A673 (cell line): Measurements from ENCODE around the gene FEN1. TPM values are rescaled to one million over a fixed set of nuclear protein-coding genes. Genes with fewer than 3 reads are reported as not detected.
A peak's percentile ranks its signal among the peaks of the same experiment; 100 is the strongest.

Experiments
- BruUV-seq: library from RNA; stranded (reverse); fragments of 400-500 nt; replicated peaks from 2 replicates; lab custom pipeline; 2021; lab: Mats Ljungman, UMichigan
- CTCF ChIA-PET: fragments of 300-600 bp; sonication (Branson Sonifier 250); formaldehyde crosslinking; loops from one replicate; lab custom pipeline; 2022; ENCODE audit warnings: antibody characterized with exemption; lab: Charles Lee
- POLR2A ChIA-PET: fragments of 300-600 bp; sonication (Branson Sonifier 250); formaldehyde crosslinking; loops from one replicate; lab custom pipeline; 2022; ENCODE audit warnings: antibody characterized with exemption; ENCODE audit not compliant: low non-redundant PET; lab: Charles Lee
- DNase-seq: peaks from one replicate; pipeline ENCODE4 v3.0.0-alpha.2; 2015; ENCODE audit warnings: low spot score
- H3K27ac ChIP-seq: fragments of 200-600 bp; sonication (generic); 2 replicates; pipeline ENCODE4 v1.5.1; 2016; ENCODE audit warnings: mixed run types, low read depth, mild to moderate bottlenecking, mixed read lengths, antibody characterized with exemption, low read length; ENCODE audit not compliant: poor library complexity, severe bottlenecking
- H3K27me3 ChIP-seq: fragments of 200-600 bp; sonication (generic); replicated peaks from 2 replicates; pipeline ENCODE4 v1.6.1; 2017; ENCODE audit warnings: mixed run types, low read depth, mild to moderate bottlenecking, mixed read lengths, antibody characterized with exemption, low read length; ENCODE audit not compliant: insufficient read depth, poor library complexity
- H3K36me3 ChIP-seq: fragments of 200-600 bp; sonication (generic); 2 replicates; pipeline ENCODE4 v1.6.1; 2016; ENCODE audit warnings: mixed run types, mild to moderate bottlenecking, mixed read lengths, antibody characterized with exemption, low read length; ENCODE audit not compliant: insufficient read depth, poor library complexity, severe bottlenecking
- H3K4me1 ChIP-seq: fragments of 200-600 bp; sonication (generic); 2 replicates; pipeline ENCODE4 v1.6.1; 2017; ENCODE audit warnings: mixed run types, mild to moderate bottlenecking, mixed read lengths, antibody characterized with exemption, low read length; ENCODE audit not compliant: insufficient read depth, poor library complexity, severe bottlenecking
- H3K4me3 ChIP-seq: fragments of 200-600 bp; sonication (generic); 2 replicates; pipeline ENCODE4 v1.5.1; 2016; ENCODE audit warnings: low read depth, mixed run types, mild to moderate bottlenecking, mixed read lengths, low read length; ENCODE audit not compliant: poor library complexity, severe bottlenecking
- H3K9me3 ChIP-seq: fragments of 200-600 bp; sonication (generic); 2 replicates; pipeline ENCODE4 v1.6.1; 2016; ENCODE audit warnings: mixed run types, low read depth, mild to moderate bottlenecking, mixed read lengths, antibody characterized with exemption, low read length; ENCODE audit not compliant: poor library complexity, severe bottlenecking
- EZH2 ChIP-seq: fragments of 200-600 bp; sonication (generic); IDR thresholded peaks from 2 replicates; pipeline ENCODE4 v1.6.1; 2017; ENCODE audit warnings: borderline replicate concordance, low read depth, mild to moderate bottlenecking, mixed read lengths, antibody characterized with exemption, low read length; ENCODE audit not compliant: poor library complexity, severe bottlenecking
- intact Hi-C: fragments of 100-400 bp; cut with micrococcal nuclease; formaldehyde crosslinking; loops from one replicate; pipeline ENCODE4 v1.10.0; 2022; ENCODE audit not compliant: unreplicated experiment
- total RNA-seq: library from RNA; stranded (reverse); gene quantifications from 2 replicates; pipeline ENCODE4 v1.2.3, GENCODE V29; 2021
- TF ChIP-seq, protein P1 (sequence below): fragments of 300-800, 200-600 bp; sonication (generic); conservative IDR thresholded peaks from 2 replicates; pipeline ENCODE4 v1.5.1; 2017; ENCODE audit warnings: low read depth, mild to moderate bottlenecking, antibody characterized with exemption, low read length, moderate library complexity, mixed read lengths

Gene FEN1
- total RNA-seq, 1 experiment from 2014 or later, result 152 TPM

DNA sequence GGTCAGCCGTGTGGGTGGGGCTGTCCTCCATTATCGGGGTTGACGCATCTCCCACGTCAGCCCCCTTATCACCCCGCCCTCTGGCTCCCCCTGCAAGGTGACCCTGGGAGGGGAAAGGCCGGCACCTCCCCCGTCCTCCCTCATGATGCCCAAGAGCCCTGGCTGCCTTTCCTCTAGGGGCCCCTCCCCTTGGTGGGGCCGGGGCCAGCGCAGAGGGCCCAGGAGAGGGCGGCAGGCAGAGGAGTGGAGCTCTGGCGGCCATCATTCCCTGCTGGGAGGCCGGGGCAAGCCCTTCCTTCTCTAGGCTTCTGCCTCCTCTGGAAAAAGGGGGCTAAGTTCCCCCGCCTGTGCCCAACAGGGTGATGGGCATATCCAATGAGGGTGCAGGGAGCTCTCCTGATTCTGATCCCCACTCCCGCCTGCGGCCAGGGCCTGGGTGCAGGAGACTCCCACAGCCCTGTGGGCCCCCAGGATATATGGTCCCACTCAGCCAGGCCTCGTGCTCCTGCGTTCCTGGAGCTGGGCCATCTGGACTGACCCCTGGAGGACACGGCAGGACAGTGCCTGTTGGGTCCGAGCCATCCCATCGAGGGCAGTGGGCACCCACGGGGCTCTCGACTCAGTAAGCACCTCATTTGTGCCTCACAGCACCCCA, 28.0 kb upstream of the FEN1 start:
- H3K4me1 ChIP-seq, result peaks cover 14% of the 10 kb centered on the region
- no peak for TF ChIP-seq EZH2
- intact Hi-C loops, result no loop called here
- no peak overlapping the region for H3K4me3 ChIP-seq
- DNase-seq, result no peak
- H3K9me3 ChIP-seq, result no peaks in the 10 kb centered on the region
- ChIA-PET CTCF (no interaction called here), POLR2A (no interaction called here)
- no peaks in the 10 kb centered on the region for H3K27me3 ChIP-seq
- H3K36me3 ChIP-seq, result no peaks in the 10 kb centered on the region
- peak overlapping the region; percentile 40 for H3K27ac ChIP-seq
- BruUV-seq, result no TSS peak

DNA sequence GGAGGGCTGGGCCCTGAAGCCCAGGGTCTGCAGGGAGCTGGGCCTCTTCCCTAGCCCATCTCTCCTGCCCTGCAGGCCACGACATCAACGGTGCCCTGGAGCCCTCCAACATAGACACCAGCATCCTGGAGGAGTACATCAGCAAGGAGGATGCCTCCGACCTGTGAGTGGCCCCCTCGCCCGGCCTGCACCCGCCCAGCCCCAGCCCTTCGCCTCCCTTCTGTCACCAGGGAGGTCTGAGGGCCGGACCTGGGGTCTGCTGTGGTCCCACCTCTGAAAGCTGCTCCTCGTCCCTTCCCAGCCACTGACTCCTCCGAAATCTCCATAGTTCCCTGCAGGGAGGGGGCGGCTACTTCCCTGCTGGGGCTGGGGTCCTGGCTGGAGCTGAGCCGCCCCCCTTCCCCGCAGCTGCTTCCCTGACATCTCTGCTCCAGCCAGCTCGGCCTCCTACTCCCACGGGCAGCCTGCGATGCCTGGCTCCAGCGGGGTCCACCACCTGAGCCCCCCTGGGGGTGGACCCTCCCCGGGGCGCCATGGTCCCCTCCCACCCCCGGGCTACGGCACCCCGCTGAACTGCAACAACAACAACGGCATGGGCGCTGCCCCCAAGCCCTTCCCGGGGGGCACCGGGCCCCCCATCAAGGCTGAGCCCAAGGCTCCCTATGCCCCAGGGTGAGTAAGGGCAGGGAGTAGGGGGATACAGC, 27.0 kb upstream of the FEN1 start:
- intact Hi-C loops, result no loop called here
- POLR2A ChIA-PET, result no interaction called here
- Histone ChIP-seq H3K27me3 (no peaks in the 10 kb centered on the region), H3K4me3 (no peak overlapping the region), H3K27ac (no peak overlapping the region), H3K36me3 (no peaks in the 10 kb centered on the region), H3K9me3 (no peaks in the 10 kb centered on the region), H3K4me1 (peaks cover 14% of the 10 kb centered on the region)
- no TSS peak for BruUV-seq
- CTCF ChIA-PET, result no interaction called here
- TF ChIP-seq, protein P1, sequence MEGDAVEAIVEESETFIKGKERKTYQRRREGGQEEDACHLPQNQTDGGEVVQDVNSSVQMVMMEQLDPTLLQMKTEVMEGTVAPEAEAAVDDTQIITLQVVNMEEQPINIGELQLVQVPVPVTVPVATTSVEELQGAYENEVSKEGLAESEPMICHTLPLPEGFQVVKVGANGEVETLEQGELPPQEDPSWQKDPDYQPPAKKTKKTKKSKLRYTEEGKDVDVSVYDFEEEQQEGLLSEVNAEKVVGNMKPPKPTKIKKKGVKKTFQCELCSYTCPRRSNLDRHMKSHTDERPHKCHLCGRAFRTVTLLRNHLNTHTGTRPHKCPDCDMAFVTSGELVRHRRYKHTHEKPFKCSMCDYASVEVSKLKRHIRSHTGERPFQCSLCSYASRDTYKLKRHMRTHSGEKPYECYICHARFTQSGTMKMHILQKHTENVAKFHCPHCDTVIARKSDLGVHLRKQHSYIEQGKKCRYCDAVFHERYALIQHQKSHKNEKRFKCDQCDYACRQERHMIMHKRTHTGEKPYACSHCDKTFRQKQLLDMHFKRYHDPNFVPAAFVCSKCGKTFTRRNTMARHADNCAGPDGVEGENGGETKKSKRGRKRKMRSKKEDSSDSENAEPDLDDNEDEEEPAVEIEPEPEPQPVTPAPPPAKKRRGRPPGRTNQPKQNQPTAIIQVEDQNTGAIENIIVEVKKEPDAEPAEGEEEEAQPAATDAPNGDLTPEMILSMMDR, result no peak
- TF ChIP-seq EZH2, result no peak
- no peak for DNase-seq

DNA sequence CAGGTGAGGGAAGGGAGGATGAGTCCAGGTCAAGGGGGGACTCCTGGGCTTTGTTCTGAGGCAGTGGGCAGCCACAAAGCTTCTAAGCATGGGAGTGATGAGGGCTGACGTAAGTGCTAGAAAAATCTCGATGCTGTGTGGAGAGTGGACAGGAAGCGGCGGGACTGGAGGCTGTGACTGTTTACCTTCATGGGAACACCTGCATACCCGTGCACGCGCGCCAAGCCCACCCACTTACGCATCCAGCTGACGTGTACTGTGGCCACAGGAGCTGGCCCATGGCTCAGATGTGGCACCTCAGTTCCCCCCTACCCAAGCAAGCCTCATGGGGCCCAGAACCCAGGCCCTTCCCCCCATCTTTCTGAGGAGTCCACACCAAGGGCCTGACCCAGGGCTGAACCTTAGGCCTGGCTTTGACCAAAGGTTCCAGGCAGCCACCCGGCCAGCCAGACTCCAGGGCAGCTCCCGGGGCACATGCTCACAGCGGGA, 26.3 kb upstream of the FEN1 start:
- Histone ChIP-seq H3K27me3 (no peaks in the 10 kb centered on the region), H3K4me3 (no peak overlapping the region), H3K36me3 (no peaks in the 10 kb centered on the region), H3K27ac (no peak overlapping the region), H3K9me3 (no peaks in the 10 kb centered on the region), H3K4me1 (peaks cover 14% of the 10 kb centered on the region)
- no peak for TF ChIP-seq EZH2
- TF ChIP-seq, protein P1, result no peak
- intact Hi-C loops, result no loop called here
- POLR2A ChIA-PET, result no interaction called here
- CTCF ChIA-PET, result no interaction called here
- no peak for DNase-seq
- no TSS peak for BruUV-seq
